CD14-positive monocyte (primary cell): ENCODE results near the gene VAMP2. TPM values are rescaled to one million over a fixed set of nuclear protein-coding genes. Genes with fewer than 3 reads are reported as not detected.
A peak's percentile ranks its signal among the peaks of the same experiment; 100 is the strongest.

ENCODE experiments used
- DNase-seq, 3 donors: peaks; one replicate each; pipeline ENCODE4 v3.0.0-alpha.2; 2011 to 2022
- H2AFZ ChIP-seq: 2 replicates; pipeline ENCODE4 v1.6.0; 2012; ENCODE audit warnings: mild to moderate bottlenecking, low read depth, low read length, inconsistent platforms; ENCODE audit not compliant: insufficient read depth, poor library complexity, severe bottlenecking
- H3K27ac ChIP-seq, 2 donors: 1 replicate in 1 of 2; 2 replicates in 1 of 2; pipeline ENCODE4 v1.5.1; 2012 to 2013; ENCODE audit warnings: low read length in 2 of 2, control low read depth in 1 of 2, inconsistent platforms in 1 of 2, low read depth in 1 of 2, mild to moderate bottlenecking in 1 of 2
- H3K27me3 ChIP-seq, 2 donors: one replicate each; pipeline versions ENCODE4 v1.6.0 to v1.6.1; 2011 to 2013; ENCODE audit warnings: low read length in 2 of 2; ENCODE audit not compliant: control insufficient read depth in 2 of 2, insufficient read depth in 2 of 2
- H3K36me3 ChIP-seq, 2 donors: replicated peaks in 1 of 2; 1 replicate in 1 of 2; 2 replicates in 1 of 2; pipeline versions ENCODE4 v1.5.1 to v1.6.1; 2012 to 2013; ENCODE audit warnings: low read length in 2 of 2, control low read depth in 1 of 2, inconsistent platforms in 1 of 2, mild to moderate bottlenecking in 1 of 2; ENCODE audit not compliant: insufficient read depth in 2 of 2, control insufficient read depth in 1 of 2
- H3K4me1 ChIP-seq, 2 donors: 1 replicate in 1 of 2; 2 replicates in 1 of 2; pipeline versions ENCODE4 v1.5.1 to v1.6.1; 2012 to 2013; ENCODE audit warnings: low read length in 2 of 2, control low read depth in 1 of 2, inconsistent platforms in 1 of 2, mild to moderate bottlenecking in 1 of 2, moderate library complexity in 1 of 2; ENCODE audit not compliant: insufficient read depth in 2 of 2, control insufficient read depth in 1 of 2
- H3K4me2 ChIP-seq: replicated peaks from 2 replicates; pipeline ENCODE3; 2012; ENCODE audit warnings: low read length, moderate library complexity, mild to moderate bottlenecking; ENCODE audit not compliant: poor library complexity, severe bottlenecking; ENCODE audit errors: extremely low read depth
- H3K4me3 ChIP-seq, 3 experiments: fragments of 200-600 bp in 1 of 3; sonication (generic) in 1 of 3; replicated peaks in 1 of 3; 1 replicate in 2 of 3; 2 replicates in 1 of 3; pipeline ENCODE4 v1.5.1; 2011 to 2013; ENCODE audit warnings: low read length in 3 of 3, mild to moderate bottlenecking in 3 of 3, control low read depth in 2 of 3, low read depth in 2 of 3, inconsistent platforms in 1 of 3, moderate library complexity in 1 of 3
- H3K79me2 ChIP-seq: 2 replicates; pipeline ENCODE4 v1.6.0; 2012; ENCODE audit warnings: mild to moderate bottlenecking, control low read depth, inconsistent platforms, low read length, moderate library complexity; ENCODE audit not compliant: insufficient read depth
- H3K9ac ChIP-seq: 2 replicates; pipeline ENCODE4 v1.6.0; 2017; ENCODE audit warnings: low read length, mild to moderate bottlenecking; ENCODE audit not compliant: insufficient read depth, poor library complexity, severe bottlenecking
- H3K9me3 ChIP-seq, 2 donors: replicated peaks in 1 of 2; 1 replicate in 1 of 2; 2 replicates in 1 of 2; pipeline versions ENCODE4 v1.5.1 to v1.6.1; 2012 to 2013; ENCODE audit warnings: low read length in 2 of 2, control low read depth in 1 of 2; ENCODE audit not compliant: control insufficient read depth in 1 of 2, insufficient read depth in 1 of 2
- H4K20me1 ChIP-seq: 2 replicates; pipeline ENCODE4 v1.6.0; 2012; ENCODE audit warnings: mild to moderate bottlenecking, low read length, control low read depth, moderate library complexity; ENCODE audit not compliant: insufficient read depth
- H3K27ac Mint-ChIP-seq, 7 donors: one replicate each; pipeline ENCODE4 v1.8.0; 2020; ENCODE audit warnings: mild to moderate bottlenecking in 7 of 7, mixed read lengths in 7 of 7, moderate library complexity in 6 of 7, inconsistent platforms in 2 of 7
- H3K27me3 Mint-ChIP-seq, 3 donors: one replicate each; pipeline ENCODE4 v1.8.0; 2021 to 2022; ENCODE audit warnings: low read depth in 3 of 3, mild to moderate bottlenecking in 3 of 3, mixed read lengths in 3 of 3, moderate library complexity in 3 of 3, inconsistent platforms in 1 of 3
- H3K36me3 Mint-ChIP-seq, 2 donors: one replicate each; pipeline ENCODE4 v1.8.0; 2020; ENCODE audit warnings: mixed read lengths in 2 of 2, inconsistent platforms in 1 of 2, mild to moderate bottlenecking in 1 of 2
- H3K4me1 Mint-ChIP-seq: one replicate; pipeline ENCODE4 v1.8.0; 2020; ENCODE audit warnings: mild to moderate bottlenecking, mixed read lengths
- H3K4me3 Mint-ChIP-seq, 2 donors: one replicate each; pipeline ENCODE4 v1.8.0; 2020; ENCODE audit warnings: mild to moderate bottlenecking in 2 of 2, mixed read lengths in 2 of 2, moderate library complexity in 1 of 2
- H3K9me3 Mint-ChIP-seq, 7 donors: one replicate each; pipeline ENCODE4 v1.8.0; 2020 to 2022; ENCODE audit warnings: mixed read lengths in 7 of 7, mild to moderate bottlenecking in 6 of 7, moderate library complexity in 6 of 7, inconsistent platforms in 2 of 7
- WGBS: methylation state at CpG from one replicate; pipeline ENCODE4 v1.1.5; 2013; ENCODE audit warnings: missing lambda C conversion rate; ENCODE audit not compliant: insufficient coverage; 5-methylcytosine and 5-hydroxymethylcytosine counted together
- intact Hi-C, 2 donors: fragments of 100-400 bp; cut with micrococcal nuclease; formaldehyde crosslinking; loops; one replicate each; pipeline versions ENCODE4 v1.15.0 to v1.15.1; 2023
- polyA plus RNA-seq, 3 donors: library from polyadenylated mRNA; depleted of rRNA in 1 of 3; unstranded in 2 of 3; stranded (reverse) in 1 of 3; fragments of 300-500 nt in 2 of 3; fragments of >200 nt in 1 of 3; fragmentation: Illumina TruSeq in 2 of 3; gene quantifications; 1 replicate in 2 of 3; 2 replicates in 1 of 3; pipeline ENCODE4 v1.2.3, GENCODE V29; 2012 to 2021
- TF ChIP-seq, protein P1 (sequence below): fragments of 200-600 bp; IDR thresholded peaks from one replicate; pipeline ENCODE4 v1.8.0; 2022; ENCODE audit warnings: antibody characterized with exemption, mild to moderate bottlenecking

VAMP2 gene
- polyA plus RNA-seq, 3 donors, result 10.2 to 139 (median 14.5) TPM

DNA sequence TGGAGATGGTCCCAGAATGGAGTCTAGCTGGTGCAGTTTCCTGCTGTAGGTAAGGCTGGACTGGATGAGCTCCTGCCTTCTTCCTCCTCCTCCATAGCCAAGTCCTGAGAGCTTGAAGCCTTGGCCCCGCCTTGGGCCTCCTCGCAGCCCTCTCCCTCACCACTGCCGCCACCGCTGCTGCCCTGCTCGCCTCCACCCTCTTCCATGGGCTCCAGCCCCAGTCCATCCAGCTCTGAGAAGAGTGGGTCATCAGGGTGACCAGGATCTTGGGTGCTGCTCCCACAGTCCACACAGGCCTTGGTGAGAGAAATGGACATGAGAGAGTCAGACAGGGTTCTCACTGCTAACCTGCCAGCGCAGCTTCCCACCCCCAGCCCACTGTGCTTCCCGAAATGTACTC is 21.7 kb downstream of the VAMP2 start:
- H3K4me3 ChIP-seq, result no peak overlapping the region
- no peaks in the 10 kb centered on the region for H3K9me3 Mint-ChIP-seq
- H3K4me1 Mint-ChIP-seq, result no peaks in the 10 kb centered on the region
- no peak overlapping the region for H3K27ac ChIP-seq
- peaks cover 0 to 9% (median 7%) of the 10 kb centered on the region in 3 donors for H3K27me3 Mint-ChIP-seq
- H3K9ac ChIP-seq, result no peak overlapping the region
- intact Hi-C loops, result no loop called here
- H3K9me3 ChIP-seq, result no peaks in the 10 kb centered on the region
- peaks cover 34 to 40% of the 10 kb centered on the region in 2 donors for H3K4me1 ChIP-seq
- peaks cover 51 to 60% of the 10 kb centered on the region in 2 donors for H3K36me3 Mint-ChIP-seq
- H3K27ac Mint-ChIP-seq, result peak overlapping the region in 1 of 7 donors; percentile 37
- H4K20me1 ChIP-seq, result peaks cover 73% of the 10 kb centered on the region
- H3K4me3 Mint-ChIP-seq, result no peak overlapping the region
- peaks cover 55 to 61% of the 10 kb centered on the region in 2 donors for H3K36me3 ChIP-seq
- no peak for DNase-seq
- no peak overlapping the region for H2AFZ ChIP-seq
- H3K27me3 ChIP-seq, result peaks cover 0 to 10% of the 10 kb centered on the region in 2 donors
- TF ChIP-seq, protein P1, sequence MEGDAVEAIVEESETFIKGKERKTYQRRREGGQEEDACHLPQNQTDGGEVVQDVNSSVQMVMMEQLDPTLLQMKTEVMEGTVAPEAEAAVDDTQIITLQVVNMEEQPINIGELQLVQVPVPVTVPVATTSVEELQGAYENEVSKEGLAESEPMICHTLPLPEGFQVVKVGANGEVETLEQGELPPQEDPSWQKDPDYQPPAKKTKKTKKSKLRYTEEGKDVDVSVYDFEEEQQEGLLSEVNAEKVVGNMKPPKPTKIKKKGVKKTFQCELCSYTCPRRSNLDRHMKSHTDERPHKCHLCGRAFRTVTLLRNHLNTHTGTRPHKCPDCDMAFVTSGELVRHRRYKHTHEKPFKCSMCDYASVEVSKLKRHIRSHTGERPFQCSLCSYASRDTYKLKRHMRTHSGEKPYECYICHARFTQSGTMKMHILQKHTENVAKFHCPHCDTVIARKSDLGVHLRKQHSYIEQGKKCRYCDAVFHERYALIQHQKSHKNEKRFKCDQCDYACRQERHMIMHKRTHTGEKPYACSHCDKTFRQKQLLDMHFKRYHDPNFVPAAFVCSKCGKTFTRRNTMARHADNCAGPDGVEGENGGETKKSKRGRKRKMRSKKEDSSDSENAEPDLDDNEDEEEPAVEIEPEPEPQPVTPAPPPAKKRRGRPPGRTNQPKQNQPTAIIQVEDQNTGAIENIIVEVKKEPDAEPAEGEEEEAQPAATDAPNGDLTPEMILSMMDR, result no peak
- no peak overlapping the region for H3K4me2 ChIP-seq
- H3K79me2 ChIP-seq, result no peaks in the 10 kb centered on the region
- WGBS, result 100% methylated on average over 5 of the region's 7 CpGs

DNA sequence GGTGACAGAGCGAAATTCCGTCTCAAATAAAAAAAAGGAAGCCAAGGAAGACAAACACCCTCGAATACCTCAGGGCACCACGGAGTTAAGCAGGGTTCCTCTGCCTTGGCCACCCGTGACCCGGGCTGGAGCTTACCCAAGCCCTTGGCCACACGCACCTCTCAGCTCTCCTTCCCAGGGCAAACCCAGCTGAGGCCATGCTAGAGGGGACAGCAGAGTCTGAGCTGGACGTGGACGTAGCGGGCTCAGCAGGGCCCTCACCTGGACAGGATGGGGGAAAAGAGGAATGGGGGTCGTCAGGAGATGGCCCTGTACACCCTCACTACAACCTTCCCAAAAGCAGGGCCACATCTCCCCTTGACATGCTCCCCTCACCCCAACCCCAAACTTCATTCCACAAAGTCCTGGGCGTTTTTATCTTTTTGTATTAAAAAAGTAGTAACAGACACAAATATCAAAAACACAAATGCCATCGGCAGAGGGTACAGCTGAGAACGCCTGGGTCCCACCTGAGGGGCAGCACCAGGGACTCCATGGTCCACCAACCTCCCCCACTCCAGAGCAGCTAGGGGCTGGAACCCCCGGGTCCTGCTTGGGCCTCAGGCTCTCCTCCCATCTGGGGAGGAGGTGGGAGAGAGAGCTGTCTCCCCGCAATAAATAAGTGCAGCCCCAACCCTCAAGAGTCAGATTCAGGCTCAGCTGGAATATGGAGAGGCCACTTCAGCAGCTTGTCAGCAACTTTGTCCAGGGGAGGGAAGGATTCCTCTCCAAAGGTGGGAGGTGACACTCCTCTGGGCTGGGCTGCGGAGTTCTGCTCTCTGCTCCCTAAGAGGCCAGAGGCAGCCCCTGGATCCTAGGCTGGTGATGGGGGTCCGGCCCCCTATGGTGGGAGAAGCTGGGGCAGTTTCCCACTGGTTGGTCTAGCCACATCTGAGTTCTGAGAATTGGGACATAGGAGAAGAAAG is 22.4 kb downstream of the VAMP2 start:
- H3K4me3 ChIP-seq, result peak overlapping the region in 1 of 3 experiments; percentile 11
- H3K4me1 ChIP-seq, result peaks cover 34 to 40% of the 10 kb centered on the region in 2 donors
- H3K9me3 ChIP-seq, result no peaks in the 10 kb centered on the region
- peak; percentile 63 to 71 (median 65) for DNase-seq
- intact Hi-C loops, result no loop called here
- no peaks in the 10 kb centered on the region for H3K79me2 ChIP-seq
- H3K27ac ChIP-seq, result peak overlapping the region; percentile 55 to 58
- peaks cover 0 to 13% (median 9%) of the 10 kb centered on the region in 3 donors for H3K27me3 Mint-ChIP-seq
- H3K36me3 Mint-ChIP-seq, result peaks cover 45 to 53% of the 10 kb centered on the region in 2 donors
- H3K4me3 Mint-ChIP-seq, result no peak overlapping the region
- WGBS, result 32% methylated on average over 7 of the region's 18 CpGs
- peak overlapping the region; percentile 9 for H3K4me2 ChIP-seq
- peaks cover 0 to 10% of the 10 kb centered on the region in 2 donors for H3K27me3 ChIP-seq
- H3K27ac Mint-ChIP-seq, result peak overlapping the region in 2 of 7 donors; percentile 18 to 83
- no peak overlapping the region for H3K9ac ChIP-seq
- no peaks in the 10 kb centered on the region for H3K9me3 Mint-ChIP-seq
- peaks cover 66% of the 10 kb centered on the region for H4K20me1 ChIP-seq
- peaks cover 48 to 54% of the 10 kb centered on the region in 2 donors for H3K36me3 ChIP-seq
- TF ChIP-seq, protein P1, result no peak
- H2AFZ ChIP-seq, result no peak overlapping the region
- H3K4me1 Mint-ChIP-seq, result no peaks in the 10 kb centered on the region
